ENCODE results near the gene GCKR.
"Not testable (repeated sequence)": the region's sequence is repeated elsewhere in the genome, so short reads cannot be mapped to it uniquely, and the experiment has no call there.

GCKR gene

GRCh38 chr2:27545348-27546141 lies 48.9 kb downstream of the GCKR start:
- H3K4me3 ChIP-seq (ENCODE audit: low read depth in 1 of 2, low read length in 1 of 2): no peak overlapping the region
- H3K27ac ChIP-seq: no peak overlapping the region
- H3K4me1 ChIP-seq (ENCODE audit: control insufficient read depth in 1 of 2, insufficient read depth in 1 of 2, low read depth in 1 of 2, low read length in 1 of 2): no peaks in the 10 kb centered on the region
- no peak for TF ChIP-seq CTCF (IDR thresholded peaks at IDR 0.05)
- no peaks in the 10 kb centered on the region for H3K27me3 ChIP-seq
- no peaks in the 10 kb centered on the region for H3K9me3 ChIP-seq
- no peaks in the 10 kb centered on the region for H3K36me3 ChIP-seq

- Histone ChIP-seq H3K27ac (no peak overlapping the region), H3K4me1 (ENCODE audit: control insufficient read depth in 1 of 2, insufficient read depth in 1 of 2, low read depth in 1 of 2, low read length in 1 of 2) (no peaks in the 10 kb centered on the region), H3K9me3 (no peaks in the 10 kb centered on the region), H3K27me3 (peaks cover 25% of the 10 kb centered on the region), H3K36me3 (no peaks in the 10 kb centered on the region), H3K4me3 (ENCODE audit: low read depth in 1 of 2, low read length in 1 of 2) (no peak overlapping the region)
- TF ChIP-seq CTCF (IDR thresholded peaks at IDR 0.05): no peak
Measured at GRCh38 chr2:27549303-27549702, 52.7 kb downstream of the GCKR start.

GRCh38 chr2:27551514-27551913 lies 54.9 kb downstream of the GCKR start:
- Histone ChIP-seq H3K27me3 (peaks cover 43% of the 10 kb centered on the region), H3K27ac (no peak overlapping the region), H3K4me3 (ENCODE audit: low read depth in 1 of 2, low read length in 1 of 2) (no peak overlapping the region), H3K9me3 (no peaks in the 10 kb centered on the region), H3K36me3 (no peaks in the 10 kb centered on the region), H3K4me1 (ENCODE audit: control insufficient read depth in 1 of 2, insufficient read depth in 1 of 2, low read depth in 1 of 2, low read length in 1 of 2) (no peaks in the 10 kb centered on the region)
- no peak for TF ChIP-seq CTCF (IDR thresholded peaks at IDR 0.05)

- Histone ChIP-seq H3K36me3 (no peaks in the 10 kb centered on the region), H3K4me1 (ENCODE audit: control insufficient read depth in 1 of 2, insufficient read depth in 1 of 2, low read depth in 1 of 2, low read length in 1 of 2) (no peaks in the 10 kb centered on the region), H3K4me3 (ENCODE audit: low read depth in 1 of 2, low read length in 1 of 2) (no peak overlapping the region), H3K27me3 (peaks cover 43% of the 10 kb centered on the region), H3K9me3 (no peaks in the 10 kb centered on the region), H3K27ac (no peak overlapping the region)
- TF ChIP-seq CTCF (IDR thresholded peaks at IDR 0.05): no peak
Measured at GRCh38 chr2:27552941-27553340, 56.3 kb downstream of the GCKR start.

GRCh38 chr2:27554451-27554850 lies 57.8 kb downstream of the GCKR start:
- H3K36me3 ChIP-seq; H3K4me1 ChIP-seq (ENCODE audit: control insufficient read depth in 1 of 2, insufficient read depth in 1 of 2, low read depth in 1 of 2, low read length in 1 of 2); H3K9me3 ChIP-seq; H3K27ac ChIP-seq; H3K4me3 ChIP-seq (ENCODE audit: low read depth in 1 of 2, low read length in 1 of 2): not testable (repeated sequence)
- H3K27me3 ChIP-seq: peaks cover 49% of the 10 kb centered on the region

- H3K9me3 ChIP-seq: no peaks in the 10 kb centered on the region
- no peaks in the 10 kb centered on the region for H3K4me1 ChIP-seq (ENCODE audit: control insufficient read depth in 1 of 2, insufficient read depth in 1 of 2, low read depth in 1 of 2, low read length in 1 of 2)
- H3K27ac ChIP-seq: no peak overlapping the region
- peaks cover 36% of the 10 kb centered on the region for H3K27me3 ChIP-seq
- H3K36me3 ChIP-seq: no peaks in the 10 kb centered on the region
- TF ChIP-seq CTCF (IDR thresholded peaks at IDR 0.05): no peak
- no peak overlapping the region for H3K4me3 ChIP-seq (ENCODE audit: low read depth in 1 of 2, low read length in 1 of 2)
Measured at GRCh38 chr2:27559228-27559627, 62.6 kb downstream of the GCKR start.

Data from neutrophil (primary cell).